Kidney epithelial cell (primary cell): Measurements from ENCODE around the gene OTUD5. TPM values are rescaled to one million over a fixed set of nuclear protein-coding genes. Genes with fewer than 3 reads are reported as not detected.
"Not testable (repeated sequence)": the region's sequence is repeated elsewhere in the genome, so short reads cannot be mapped to it uniquely, and the experiment has no call there.

Experiments
- DNase-seq: peaks from one replicate; pipeline ENCODE4 v3.0.0-alpha.2; 2010; ENCODE audit warnings: low read depth
- H3K27me3 ChIP-seq: 2 replicates; pipeline ENCODE4 v1.6.0; 2011; ENCODE audit warnings: low read length; ENCODE audit not compliant: control insufficient read depth, insufficient read depth
- H3K36me3 ChIP-seq: 2 replicates; pipeline ENCODE4 v1.5.1; 2011; ENCODE audit warnings: low read length; ENCODE audit not compliant: control insufficient read depth, insufficient read depth
- H3K4me3 ChIP-seq: 2 replicates; pipeline ENCODE4 v1.5.1; 2011; ENCODE audit warnings: low read depth, mild to moderate bottlenecking, control low read depth, low read length
- CTCF ChIP-seq: IDR thresholded peaks from 2 replicates; pipeline ENCODE4 v1.5.1; 2011; ENCODE audit warnings: mild to moderate bottlenecking, moderate library complexity, low read length, control low read depth, inconsistent platforms; ENCODE audit not compliant: insufficient read depth, poor library complexity, severe bottlenecking
- total RNA-seq: library from RNA; depleted of rRNA; stranded (reverse); fragments of >200 nt; gene quantifications from 2 replicates; pipeline ENCODE4 v1.2.3, GENCODE V29; 2015

Gene OTUD5
- total RNA-seq, 1 donor from 2014 or later: 51.7 TPM

- H3K36me3 ChIP-seq: no peaks in the 10 kb centered on the region
- TF ChIP-seq CTCF: no peak
- no peaks in the 10 kb centered on the region for H3K27me3 ChIP-seq
- DNase-seq: no peak
- H3K4me3 ChIP-seq: no peak overlapping the region
Observed at GRCh38 chrX:48989483-48989882, 32.1 kb upstream of the OTUD5 start.

- TF ChIP-seq CTCF: no peak
- no peak for DNase-seq
- H3K27me3 ChIP-seq: no peaks in the 10 kb centered on the region
- H3K36me3 ChIP-seq: no peaks in the 10 kb centered on the region
- no peak overlapping the region for H3K4me3 ChIP-seq
Observed at GRCh38 chrX:48983896-48984295, 26.5 kb upstream of the OTUD5 start.

GRCh38 chrX:48983081-48983480 lies 25.7 kb upstream of the OTUD5 start:
- no peaks in the 10 kb centered on the region for H3K36me3 ChIP-seq
- DNase-seq: no peak
- no peak for TF ChIP-seq CTCF
- H3K27me3 ChIP-seq: no peaks in the 10 kb centered on the region
- no peak overlapping the region for H3K4me3 ChIP-seq

- H3K36me3 ChIP-seq: no peaks in the 10 kb centered on the region
- H3K4me3 ChIP-seq: no peak overlapping the region
- H3K27me3 ChIP-seq: no peaks in the 10 kb centered on the region
- DNase-seq: no peak
- TF ChIP-seq CTCF: no peak
Observed at GRCh38 chrX:48981178-48981577, 23.8 kb upstream of the OTUD5 start.

- DNase-seq, H3K27me3 ChIP-seq, H3K4me3 ChIP-seq, H3K36me3 ChIP-seq: not testable (repeated sequence)
Observed at GRCh38 chrX:48980341-48980740, 22.9 kb upstream of the OTUD5 start.

GRCh38 chrX:48978226-48978625 lies 20.8 kb upstream of the OTUD5 start:
- Histone ChIP-seq H3K27me3 (no peaks in the 10 kb centered on the region), H3K36me3 (no peaks in the 10 kb centered on the region), H3K4me3 (no peak overlapping the region)
- no peak for TF ChIP-seq CTCF
- DNase-seq: no peak
